AG08395 (cell line): ENCODE measurements around the gene RNASE8.
"Not testable (repeated sequence)": the region's sequence is repeated elsewhere in the genome, so short reads cannot be mapped to it uniquely, and the experiment has no call there.

Experiments
- DNase-seq: peaks from one replicate; pipeline ENCODE4 v3.0.0; 2012; ENCODE audit warnings: mixed read lengths, low spot score

The RNASE8 gene

GRCh38 chr14:21057803-21058675, at the start of gene RNASE8:
Gene RNASE8 (plus strand): TSS chr14:21057822. CDS start chr14:21057893, 71 bp downstream.
- DNase-seq, result peak; percentile 36

DNA sequence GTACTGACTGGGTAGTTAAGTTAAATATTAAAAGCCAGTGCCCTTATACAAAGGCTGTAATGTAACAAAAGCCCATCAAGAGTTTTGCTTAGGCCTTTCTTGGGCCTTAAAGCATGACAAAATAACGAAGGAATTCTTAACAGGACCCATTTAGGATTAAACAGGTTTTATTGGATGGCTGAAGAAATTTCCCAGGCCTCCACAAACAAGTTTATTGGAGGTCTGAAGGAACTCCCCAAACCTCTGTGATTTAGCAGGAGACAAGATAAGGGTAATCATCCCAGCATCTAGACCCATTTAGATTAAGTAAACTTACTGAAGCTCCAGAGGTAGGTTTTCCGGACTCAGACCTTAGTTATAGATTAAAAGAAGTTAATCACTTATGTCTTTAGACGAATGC, 47.9 kb upstream of the RNASE8 start:
- DNase-seq, result not testable (repeated sequence)

DNA sequence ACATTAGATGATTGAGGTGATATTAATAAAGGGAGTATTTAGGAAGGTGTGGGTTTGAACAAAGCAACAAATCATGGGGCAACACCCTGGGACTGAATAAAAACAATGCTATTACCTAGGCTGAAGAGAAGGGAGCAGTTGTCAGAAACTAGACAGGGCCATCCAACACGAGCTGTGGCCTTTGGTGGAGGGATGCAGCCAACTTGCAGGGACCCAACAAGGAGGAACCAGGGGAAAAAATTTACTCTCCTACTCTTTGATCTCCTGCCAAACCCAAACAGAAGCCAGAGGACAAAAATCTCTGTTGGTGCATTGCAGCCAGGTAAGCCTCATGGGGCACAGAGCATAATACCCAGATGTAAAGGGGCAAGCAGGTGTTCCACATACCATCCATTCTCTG, 46.5 kb upstream of the RNASE8 start:
- no peak for DNase-seq

- DNase-seq, result peak; percentile 86
These were observed 42.8 kb upstream of the RNASE8 start for GRCh38 chr14:21014761-21015190.

GRCh38 chr14:21015312-21015711, 42.3 kb upstream of the RNASE8 start:
- no peak for DNase-seq

DNA sequence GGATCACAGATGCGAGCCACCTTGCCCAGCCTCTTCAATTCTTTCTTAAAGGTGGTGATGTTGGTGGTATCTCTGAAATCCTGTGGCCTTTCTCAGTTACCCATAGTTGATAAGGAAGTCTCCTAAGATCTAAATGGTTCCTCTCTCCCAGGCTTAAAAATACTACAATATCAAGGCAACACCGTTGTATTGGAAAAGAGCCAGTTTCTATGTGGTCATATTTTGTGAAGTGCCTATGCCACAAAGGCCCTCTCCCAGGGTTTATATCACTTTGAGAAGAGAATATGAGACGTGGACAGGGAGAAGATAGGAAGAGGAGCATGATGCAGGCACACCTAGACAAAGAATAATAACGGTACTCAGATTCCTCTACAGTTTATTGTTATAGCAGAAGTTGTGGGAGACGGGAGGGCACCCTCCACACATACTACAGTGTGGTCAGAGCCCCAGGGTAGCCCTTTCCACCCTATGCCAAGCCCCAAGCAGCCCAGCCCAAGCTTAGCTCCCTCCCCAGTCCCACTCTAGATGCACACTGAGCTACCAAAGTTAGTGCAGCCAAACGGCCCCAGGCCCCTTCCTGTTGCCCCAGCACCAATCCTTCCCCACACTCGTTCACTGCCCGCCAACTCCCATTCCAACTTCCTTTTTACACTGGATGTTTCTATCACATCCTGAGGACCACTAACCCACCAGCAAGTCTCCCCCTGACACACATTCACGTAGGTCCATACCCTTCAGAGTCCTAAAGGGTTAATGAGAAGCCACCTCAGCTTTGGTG, 41.0 kb upstream of the RNASE8 start:
- no peak for DNase-seq

GRCh38 chr14:21017528-21018245, 39.9 kb upstream of the RNASE8 start:
- no peak for DNase-seq

DNA sequence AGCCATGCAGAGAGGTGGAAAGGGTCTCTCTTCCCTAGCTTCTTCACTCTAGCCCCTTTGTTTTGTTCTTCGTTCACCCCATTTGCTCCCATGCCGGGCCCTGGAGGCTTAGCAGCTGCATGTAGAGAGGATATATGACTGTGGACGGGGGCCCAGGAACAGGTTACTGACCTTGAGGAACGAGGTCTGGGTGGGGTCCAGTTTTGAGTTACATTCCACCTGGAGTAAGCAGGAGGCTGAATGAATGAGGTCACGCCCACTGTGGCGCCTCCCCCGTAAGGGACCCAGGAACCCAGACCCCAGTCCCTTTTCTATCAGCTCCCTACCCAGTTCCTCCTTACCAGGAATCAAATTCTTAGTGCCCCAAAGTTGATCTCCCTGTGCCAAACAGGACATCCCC, 39.3 kb upstream of the RNASE8 start:
- DNase-seq, result no peak

DNA sequence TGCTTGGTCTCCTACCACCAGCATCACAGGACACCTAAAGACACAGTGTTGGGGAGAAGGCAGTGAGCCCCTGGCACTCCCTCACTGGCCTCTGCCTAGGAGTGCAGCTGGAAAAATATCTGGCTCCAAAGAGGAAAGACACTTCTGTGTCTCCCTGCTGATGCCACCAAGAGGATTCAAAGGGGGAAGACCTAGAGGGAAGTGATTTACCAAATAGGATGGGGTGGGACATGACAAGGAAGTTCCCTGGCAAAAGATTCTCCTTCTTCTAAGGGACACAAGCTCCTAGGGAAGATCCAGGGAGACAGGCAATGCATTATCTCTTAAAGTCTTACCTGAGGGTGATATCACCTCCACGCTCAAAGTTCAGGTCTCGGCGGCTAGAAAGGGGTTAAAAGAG, 38.8 kb upstream of the RNASE8 start:
- DNase-seq, result no peak

GRCh38 chr14:21019366-21019765, 38.3 kb upstream of the RNASE8 start:
- peak; percentile 24 for DNase-seq

DNA sequence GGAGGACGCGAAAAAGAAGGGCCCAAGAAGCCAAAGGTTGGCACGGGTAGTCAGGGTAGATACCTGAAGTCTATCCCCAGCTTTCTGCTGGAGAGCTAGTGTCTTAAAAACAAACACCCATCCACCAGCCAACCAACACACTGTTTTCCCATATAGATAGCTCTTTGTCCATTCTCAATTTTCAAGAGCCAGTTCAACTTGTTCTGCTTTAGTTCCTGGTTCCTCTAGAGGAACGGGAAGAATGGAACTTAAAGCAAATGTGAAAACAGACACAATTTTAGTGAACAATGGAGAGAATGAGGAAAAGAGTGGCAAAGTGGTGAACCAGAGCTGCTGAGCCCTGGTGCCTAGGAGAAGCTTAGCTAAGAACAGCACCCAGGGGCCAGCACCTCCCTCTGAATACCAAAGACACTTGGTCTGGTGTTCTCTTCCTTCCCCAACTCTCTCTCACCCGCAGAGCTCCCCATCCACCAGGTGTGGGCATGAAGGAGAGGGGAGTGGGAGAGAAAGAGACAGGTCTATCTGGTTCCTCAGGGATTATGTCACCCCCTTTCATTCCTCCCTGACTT, 36.6 kb upstream of the RNASE8 start:
- DNase-seq, result no peak

GRCh38 chr14:21022686-21023085, 34.9 kb upstream of the RNASE8 start:
- no peak for DNase-seq

- no peak for DNase-seq
These were observed 34.4 kb upstream of the RNASE8 start for GRCh38 chr14:21023174-21023573.

DNA sequence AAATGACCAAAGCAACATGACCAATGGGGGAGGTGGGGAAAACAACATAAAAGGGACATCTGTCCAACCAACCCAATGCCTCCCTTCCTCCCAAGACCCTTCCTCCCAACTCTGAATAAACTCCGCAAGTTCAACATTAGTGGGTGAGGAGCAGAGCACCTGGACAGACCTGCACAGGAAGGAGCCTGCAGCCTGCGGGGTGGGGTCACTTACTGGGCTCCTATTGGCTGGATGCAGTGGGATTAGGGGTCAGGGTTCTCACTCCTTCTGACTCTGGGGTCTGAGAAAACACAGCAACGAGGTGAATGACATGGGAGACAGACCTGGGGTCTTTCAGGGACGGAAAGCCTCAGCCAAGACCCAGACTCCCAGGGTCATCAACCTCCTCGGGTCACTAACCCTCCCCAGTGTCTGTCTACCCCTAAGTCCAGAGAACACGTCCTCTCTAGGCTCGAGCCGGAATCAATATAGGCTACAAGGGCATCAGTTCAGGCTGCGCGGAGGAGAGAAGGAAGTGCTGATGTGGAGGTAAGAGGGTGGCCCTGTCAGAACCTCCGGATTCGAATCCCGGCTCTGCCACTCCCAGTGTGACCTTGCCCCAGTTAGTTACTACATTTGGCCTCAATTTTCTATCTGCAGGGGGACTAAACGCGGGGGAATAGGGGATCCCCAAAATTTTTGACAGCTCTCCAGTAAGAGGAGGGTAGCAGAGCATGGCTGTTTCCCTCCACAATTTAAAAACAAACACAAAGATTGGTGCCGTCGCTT, 33.6 kb upstream of the RNASE8 start:
- no peak for DNase-seq

DNA sequence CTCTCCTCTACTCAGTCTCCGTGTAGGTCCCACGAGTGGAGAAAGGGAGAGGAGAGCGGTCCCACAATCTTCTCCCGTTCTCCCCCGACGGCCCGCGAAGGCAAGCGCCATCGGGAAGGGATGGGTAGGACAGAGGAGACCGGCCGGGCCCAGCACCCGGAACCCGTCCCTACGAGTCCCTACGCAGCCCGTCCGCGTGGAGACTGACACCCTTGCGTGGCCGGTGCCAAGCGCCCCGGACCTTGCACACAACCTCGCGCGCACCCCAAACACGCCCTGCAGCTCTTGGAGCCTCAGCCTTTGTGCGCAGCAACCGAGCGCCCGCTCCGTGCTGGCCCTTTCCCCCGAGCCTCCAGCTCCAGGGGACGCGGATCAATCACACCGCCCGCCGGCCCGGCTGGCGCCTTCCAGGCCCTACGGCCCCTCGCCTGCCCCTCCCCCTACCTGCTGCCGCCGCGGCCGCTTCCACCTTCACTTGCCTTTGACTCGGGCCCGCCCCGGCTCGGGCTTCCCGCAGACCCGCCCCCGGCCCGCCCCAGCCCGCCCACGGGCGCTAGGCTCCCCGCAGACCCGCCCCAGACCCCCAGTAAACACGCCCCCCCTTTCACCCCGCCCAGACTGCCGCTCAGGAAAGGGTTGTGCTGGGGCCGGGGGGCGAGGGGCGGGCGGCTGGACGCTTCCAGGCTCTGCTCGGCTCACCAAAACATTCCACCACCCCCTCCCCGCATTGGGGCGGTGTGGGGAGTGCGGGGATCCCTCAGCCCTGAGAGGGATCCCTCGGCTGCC, 32.8 kb upstream of the RNASE8 start, which contains the start of gene NDRG2:
TSS of gene NDRG2 (minus strand) at position 477 of the 786 bp plus-strand sequence. CDS start 1,746 bp downstream, outside the sequence.
- DNase-seq, result no peak

GRCh38 chr14:21025371-21026273, 32.0 kb upstream of the RNASE8 start:
- DNase-seq, result no peak

GRCh38 chr14:21026274-21026987, 31.2 kb upstream of the RNASE8 start:
- DNase-seq, result no peak

GRCh38 chr14:21026988-21027315, 30.7 kb upstream of the RNASE8 start:
- no peak for DNase-seq

DNA sequence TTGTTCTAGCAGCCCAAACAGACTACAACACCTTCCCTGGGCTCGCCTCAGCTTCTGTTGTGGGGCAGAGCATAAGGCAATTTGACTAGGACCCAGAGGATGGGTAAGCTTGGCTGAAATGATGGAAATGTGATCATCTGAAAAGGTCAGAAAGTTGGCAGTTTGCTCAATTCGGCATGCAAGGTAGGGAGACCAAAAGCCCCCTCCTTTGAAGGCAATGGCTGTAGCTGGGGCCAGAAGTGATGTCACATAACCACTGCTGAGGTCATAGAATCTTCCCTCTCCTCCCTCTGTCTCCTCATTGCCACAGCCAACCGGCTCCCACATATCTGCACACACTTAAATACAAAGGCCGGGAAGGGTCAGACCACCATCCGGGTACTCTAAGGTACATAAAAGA, 27.7 kb upstream of the RNASE8 start, which contains the start of gene TPPP2:
TSS of gene TPPP2 (plus strand) at position 301 of the 400 bp plus-strand sequence. CDS start 365 bp downstream, outside the sequence.
- DNase-seq, result no peak
